Measurements from ENCODE around the gene EMILIN3.

Gene EMILIN3

DNA sequence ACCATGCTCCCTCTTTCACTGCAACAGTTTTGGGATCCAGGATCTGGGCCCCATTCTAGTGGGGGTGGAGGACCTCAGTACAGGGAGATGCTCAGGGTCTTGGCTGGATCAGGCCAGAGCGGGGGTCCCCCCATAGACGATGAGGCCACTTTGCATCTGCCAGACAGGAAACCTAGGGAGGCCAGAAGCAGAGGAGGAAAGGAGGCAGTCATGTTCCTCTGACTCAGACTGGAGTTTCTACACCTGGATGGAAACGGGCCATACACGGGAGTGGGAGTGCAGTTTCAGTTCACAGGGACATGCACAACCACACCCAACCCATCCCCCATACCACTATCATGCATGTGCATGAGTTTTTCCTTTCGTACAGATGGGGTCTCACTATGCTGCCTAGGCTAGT lies 3.6 kb upstream of the EMILIN3 start:
- Histone ChIP-seq H3K36me3 (ENCODE audit: control insufficient read depth in 4 of 4, insufficient read depth in 4 of 4, low read length in 3 of 4) (no peaks in the 10 kb centered on the region), H3K27ac (ENCODE audit: insufficient read depth in 1 of 2, low read depth in 1 of 2, low read length in 2 of 2, poor library complexity in 1 of 2, severe bottlenecking in 2 of 2) (no peak overlapping the region), H3K4me1 (ENCODE audit: control extremely low read depth in 1 of 4, control insufficient read depth in 4 of 4, insufficient read depth in 4 of 4, low read length in 3 of 4) (peaks cover 0 to 10% (median 6%) of the 10 kb centered on the region in 4 experiments), H3K27me3 (replicated peaks in 2 of 5; ENCODE audit: control insufficient read depth in 4 of 5, insufficient read depth in 5 of 5, low read length in 4 of 5) (peaks cover 4 to 90% (median 25%) of the 10 kb centered on the region in 5 experiments), H3K9me3 (ENCODE audit: control extremely low read depth in 1 of 5, control insufficient read depth in 4 of 5, insufficient read depth in 2 of 5, low read depth in 1 of 5, low read length in 4 of 5) (peaks cover 0 to 22% (median 16%) of the 10 kb centered on the region in 5 experiments), H3K4me3 (ENCODE audit: control insufficient read depth in 1 of 7, extremely low read depth in 1 of 7, insufficient read depth in 4 of 7, low read depth in 2 of 7, low read length in 6 of 7) (no peak overlapping the region)
- ChIA-PET CTCF (no interaction called here), POLR2A (interaction anchor here (0.6 kb wide), 1 partner anchor 243 kb away, joined by 3 read pairs; no protein-coding TSS in a partner anchor)
- WGBS (ENCODE audit: insufficient coverage): 93% methylated on average over 3 of the region's 5 CpGs
- no peak for DNase-seq

DNA sequence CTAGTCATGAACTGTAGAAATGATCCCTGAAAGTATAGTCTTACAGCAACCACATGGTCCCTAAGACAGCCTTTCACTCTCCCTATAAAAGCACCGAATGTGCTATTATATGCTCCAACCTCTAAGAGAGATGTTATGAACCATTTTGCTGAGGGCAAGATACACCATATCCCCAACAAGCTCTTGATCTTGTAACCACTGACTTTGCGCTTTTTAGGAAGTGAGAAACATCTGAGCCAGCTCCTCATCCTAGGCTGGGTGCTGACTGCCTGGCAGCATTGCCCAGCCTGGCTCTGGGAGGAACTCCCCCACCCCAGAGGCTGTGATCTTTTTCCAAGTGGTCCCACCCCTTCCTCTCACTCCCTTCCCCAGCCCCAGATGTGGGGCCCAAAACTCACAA lies 3.1 kb upstream of the EMILIN3 start:
- no peak overlapping the region for H3K4me3 ChIP-seq (ENCODE audit: control insufficient read depth in 1 of 7, extremely low read depth in 1 of 7, insufficient read depth in 4 of 7, low read depth in 2 of 7, low read length in 6 of 7)
- no peak overlapping the region for H3K27ac ChIP-seq (ENCODE audit: insufficient read depth in 1 of 2, low read depth in 1 of 2, low read length in 2 of 2, poor library complexity in 1 of 2, severe bottlenecking in 2 of 2)
- peaks cover 0 to 10% (median 6%) of the 10 kb centered on the region in 4 experiments for H3K4me1 ChIP-seq (ENCODE audit: control extremely low read depth in 1 of 4, control insufficient read depth in 4 of 4, insufficient read depth in 4 of 4, low read length in 3 of 4)
- no peaks in the 10 kb centered on the region for H3K36me3 ChIP-seq (ENCODE audit: control insufficient read depth in 4 of 4, insufficient read depth in 4 of 4, low read length in 3 of 4)
- POLR2A ChIA-PET: interaction anchor here (0.6 kb wide), 1 partner anchor 243 kb away, joined by 3 read pairs; no protein-coding TSS in a partner anchor
- DNase-seq: no peak
- WGBS (ENCODE audit: insufficient coverage): 59% methylated on average over 2 of the region's 2 CpGs
- CTCF ChIA-PET: no interaction called here
- H3K9me3 ChIP-seq (ENCODE audit: control extremely low read depth in 1 of 5, control insufficient read depth in 4 of 5, insufficient read depth in 2 of 5, low read depth in 1 of 5, low read length in 4 of 5): peaks cover 0 to 22% (median 16%) of the 10 kb centered on the region in 5 experiments
- peaks cover 4 to 90% (median 25%) of the 10 kb centered on the region in 5 experiments for H3K27me3 ChIP-seq (replicated peaks in 2 of 5; ENCODE audit: control insufficient read depth in 4 of 5, insufficient read depth in 5 of 5, low read length in 4 of 5)

GRCh38 chr20:41367956-41368355 lies 1.3 kb upstream of the EMILIN3 start:
- Histone ChIP-seq H3K4me3 (ENCODE audit: control insufficient read depth in 1 of 7, extremely low read depth in 1 of 7, insufficient read depth in 4 of 7, low read depth in 2 of 7, low read length in 6 of 7) (no peak overlapping the region), H3K4me1 (ENCODE audit: control extremely low read depth in 1 of 4, control insufficient read depth in 4 of 4, insufficient read depth in 4 of 4, low read length in 3 of 4) (peaks cover 0 to 10% (median 6%) of the 10 kb centered on the region in 4 experiments), H3K27ac (ENCODE audit: insufficient read depth in 1 of 2, low read depth in 1 of 2, low read length in 2 of 2, poor library complexity in 1 of 2, severe bottlenecking in 2 of 2) (no peak overlapping the region), H3K36me3 (ENCODE audit: control insufficient read depth in 4 of 4, insufficient read depth in 4 of 4, low read length in 3 of 4) (no peaks in the 10 kb centered on the region), H3K27me3 (replicated peaks in 2 of 5; ENCODE audit: control insufficient read depth in 4 of 5, insufficient read depth in 5 of 5, low read length in 4 of 5) (peaks cover 4 to 88% (median 24%) of the 10 kb centered on the region in 5 experiments), H3K9me3 (ENCODE audit: control extremely low read depth in 1 of 5, control insufficient read depth in 4 of 5, insufficient read depth in 2 of 5, low read depth in 1 of 5, low read length in 4 of 5) (peaks cover 0 to 22% (median 15%) of the 10 kb centered on the region in 5 experiments)
- WGBS (ENCODE audit: insufficient coverage): 90% methylated on average over 3 of the region's 3 CpGs
- POLR2A ChIA-PET: no interaction called here
- CTCF ChIA-PET: no interaction called here
- no peak for DNase-seq

DNA sequence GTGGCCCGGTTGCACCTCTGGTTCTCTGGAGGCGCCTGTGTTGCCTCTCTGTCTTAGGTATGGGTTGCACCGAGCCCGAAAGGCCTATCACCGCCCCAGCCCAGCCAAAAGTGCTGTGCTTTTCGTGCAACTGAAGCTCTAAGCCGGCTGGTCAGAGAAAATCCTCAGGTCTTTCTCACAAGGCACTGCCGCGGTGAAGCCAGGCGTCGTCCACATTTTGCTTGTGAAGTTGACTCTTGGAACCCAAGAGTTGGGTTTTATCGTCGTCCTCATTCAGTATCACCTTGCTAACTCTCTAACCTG lies 726 bp upstream of the EMILIN3 start:
- no peak for DNase-seq
- Histone ChIP-seq H3K9me3 (ENCODE audit: control extremely low read depth in 1 of 5, control insufficient read depth in 4 of 5, insufficient read depth in 2 of 5, low read depth in 1 of 5, low read length in 4 of 5) (peaks cover 0 to 19% (median 11%) of the 10 kb centered on the region in 5 experiments), H3K4me3 (ENCODE audit: control insufficient read depth in 1 of 7, extremely low read depth in 1 of 7, insufficient read depth in 4 of 7, low read depth in 2 of 7, low read length in 6 of 7) (no peak overlapping the region), H3K27me3 (replicated peaks in 2 of 5; ENCODE audit: control insufficient read depth in 4 of 5, insufficient read depth in 5 of 5, low read length in 4 of 5) (peaks cover 4 to 88% (median 24%) of the 10 kb centered on the region in 5 experiments), H3K4me1 (ENCODE audit: control extremely low read depth in 1 of 4, control insufficient read depth in 4 of 4, insufficient read depth in 4 of 4, low read length in 3 of 4) (peaks cover 0 to 10% (median 6%) of the 10 kb centered on the region in 4 experiments), H3K36me3 (ENCODE audit: control insufficient read depth in 4 of 4, insufficient read depth in 4 of 4, low read length in 3 of 4) (no peaks in the 10 kb centered on the region), H3K27ac (ENCODE audit: insufficient read depth in 1 of 2, low read depth in 1 of 2, low read length in 2 of 2, poor library complexity in 1 of 2, severe bottlenecking in 2 of 2) (no peak overlapping the region)
- WGBS (ENCODE audit: insufficient coverage): 43% methylated on average over 11 of the region's 13 CpGs
- CTCF ChIA-PET: no interaction called here
- POLR2A ChIA-PET: no interaction called here

- ChIA-PET POLR2A (no interaction called here), CTCF (no interaction called here)
- H3K9me3 ChIP-seq (ENCODE audit: control extremely low read depth in 1 of 5, control insufficient read depth in 4 of 5, insufficient read depth in 2 of 5, low read depth in 1 of 5, low read length in 4 of 5): peaks cover 0 to 5% (median under 1%) of the 10 kb centered on the region in 5 experiments
- no peak overlapping the region for H3K27ac ChIP-seq (ENCODE audit: insufficient read depth in 1 of 2, low read depth in 1 of 2, low read length in 2 of 2, poor library complexity in 1 of 2, severe bottlenecking in 2 of 2)
- H3K36me3 ChIP-seq (ENCODE audit: control insufficient read depth in 4 of 4, insufficient read depth in 4 of 4, low read length in 3 of 4): no peaks in the 10 kb centered on the region
- 2% methylated on average over 63 of the region's 76 CpGs for WGBS (ENCODE audit: insufficient coverage)
- DNase-seq: peak in 1 of 3 donors; percentile 29
- H3K4me3 ChIP-seq (ENCODE audit: control insufficient read depth in 1 of 7, extremely low read depth in 1 of 7, insufficient read depth in 4 of 7, low read depth in 2 of 7, low read length in 6 of 7): peak overlapping the region in 2 of 7 experiments; percentile 19 to 50
- H3K4me1 ChIP-seq (ENCODE audit: control extremely low read depth in 1 of 4, control insufficient read depth in 4 of 4, insufficient read depth in 4 of 4, low read length in 3 of 4): peaks cover 0 to 10% (median 6%) of the 10 kb centered on the region in 4 experiments
- peaks cover 4 to 79% (median 24%) of the 10 kb centered on the region in 5 experiments for H3K27me3 ChIP-seq (replicated peaks in 2 of 5; ENCODE audit: control insufficient read depth in 4 of 5, insufficient read depth in 5 of 5, low read length in 4 of 5)
Observed at GRCh38 chr20:41365777-41366545, 657 bp downstream of the EMILIN3 start.

GRCh38 chr20:41364967-41365765 lies 1.5 kb downstream of the EMILIN3 start:
- Histone ChIP-seq H3K4me3 (ENCODE audit: control insufficient read depth in 1 of 7, extremely low read depth in 1 of 7, insufficient read depth in 4 of 7, low read depth in 2 of 7, low read length in 6 of 7) (no peak overlapping the region), H3K27me3 (replicated peaks in 2 of 5; ENCODE audit: control insufficient read depth in 4 of 5, insufficient read depth in 5 of 5, low read length in 4 of 5) (peaks cover 4 to 76% (median 26%) of the 10 kb centered on the region in 5 experiments), H3K9me3 (ENCODE audit: control extremely low read depth in 1 of 5, control insufficient read depth in 4 of 5, insufficient read depth in 2 of 5, low read depth in 1 of 5, low read length in 4 of 5) (peaks cover 0 to 2% (median 0%) of the 10 kb centered on the region in 5 experiments), H3K36me3 (ENCODE audit: control insufficient read depth in 4 of 4, insufficient read depth in 4 of 4, low read length in 3 of 4) (no peaks in the 10 kb centered on the region), H3K27ac (ENCODE audit: insufficient read depth in 1 of 2, low read depth in 1 of 2, low read length in 2 of 2, poor library complexity in 1 of 2, severe bottlenecking in 2 of 2) (no peak overlapping the region), H3K4me1 (ENCODE audit: control extremely low read depth in 1 of 4, control insufficient read depth in 4 of 4, insufficient read depth in 4 of 4, low read length in 3 of 4) (peaks cover 0 to 10% (median 6%) of the 10 kb centered on the region in 4 experiments)
- ChIA-PET CTCF (no interaction called here), POLR2A (no interaction called here)
- no peak for DNase-seq
- 84% methylated on average over 18 of the region's 19 CpGs for WGBS (ENCODE audit: insufficient coverage)

Data from common myeloid progenitor, CD34-positive (primary cell).